ENCODE measurements around the gene VGLL4. TPM values are rescaled to one million over a fixed set of nuclear protein-coding genes. Genes with fewer than 3 reads are reported as not detected.

Gene VGLL4
- total RNA-seq, 1 donor from 2014 or later: 146 TPM

DNA sequence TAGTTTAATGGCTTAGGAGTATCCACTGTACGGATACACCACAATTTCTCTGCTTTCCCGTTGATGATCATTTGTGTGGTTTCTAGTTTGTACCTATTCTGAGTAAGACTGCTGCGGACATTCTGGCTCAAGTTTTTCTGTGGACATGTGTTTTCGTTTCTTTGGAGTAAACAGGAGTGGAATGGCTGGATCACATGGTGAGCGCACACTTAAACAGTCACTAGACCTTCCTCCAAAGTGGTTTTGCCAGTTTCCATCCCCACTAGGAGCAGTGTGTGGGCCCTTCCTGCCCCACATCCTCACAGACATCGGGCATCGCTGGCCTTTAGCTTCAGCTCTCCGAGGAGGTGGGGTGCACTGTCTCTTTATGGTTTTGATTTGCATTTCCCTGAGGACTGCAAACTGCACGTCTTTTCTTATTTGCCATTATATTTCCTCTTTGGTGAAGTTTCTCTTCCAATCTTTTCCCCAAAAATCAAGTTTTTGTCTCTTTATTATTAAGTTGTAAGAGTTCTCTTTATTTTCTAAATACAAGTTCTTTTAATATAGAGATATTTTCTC is 94.1 kb downstream of the VGLL4 start:
- TF ChIP-seq, protein P1, sequence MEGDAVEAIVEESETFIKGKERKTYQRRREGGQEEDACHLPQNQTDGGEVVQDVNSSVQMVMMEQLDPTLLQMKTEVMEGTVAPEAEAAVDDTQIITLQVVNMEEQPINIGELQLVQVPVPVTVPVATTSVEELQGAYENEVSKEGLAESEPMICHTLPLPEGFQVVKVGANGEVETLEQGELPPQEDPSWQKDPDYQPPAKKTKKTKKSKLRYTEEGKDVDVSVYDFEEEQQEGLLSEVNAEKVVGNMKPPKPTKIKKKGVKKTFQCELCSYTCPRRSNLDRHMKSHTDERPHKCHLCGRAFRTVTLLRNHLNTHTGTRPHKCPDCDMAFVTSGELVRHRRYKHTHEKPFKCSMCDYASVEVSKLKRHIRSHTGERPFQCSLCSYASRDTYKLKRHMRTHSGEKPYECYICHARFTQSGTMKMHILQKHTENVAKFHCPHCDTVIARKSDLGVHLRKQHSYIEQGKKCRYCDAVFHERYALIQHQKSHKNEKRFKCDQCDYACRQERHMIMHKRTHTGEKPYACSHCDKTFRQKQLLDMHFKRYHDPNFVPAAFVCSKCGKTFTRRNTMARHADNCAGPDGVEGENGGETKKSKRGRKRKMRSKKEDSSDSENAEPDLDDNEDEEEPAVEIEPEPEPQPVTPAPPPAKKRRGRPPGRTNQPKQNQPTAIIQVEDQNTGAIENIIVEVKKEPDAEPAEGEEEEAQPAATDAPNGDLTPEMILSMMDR (IDR thresholded peaks at IDR 0.05): no peak
- Histone ChIP-seq H3K4me1 (peaks cover 6 to 19% of the 10 kb centered on the region in 2 donors), H3K4me3 (no peak overlapping the region), H3K9me3 (no peaks in the 10 kb centered on the region), H3K27ac (peak overlapping the region in 1 of 2 donors; percentile 9), H3K27me3 (no peaks in the 10 kb centered on the region), H3K36me3 (no peaks in the 10 kb centered on the region)
- DNase-seq (ENCODE audit: low spot score in 2 of 2): no peak
- intact Hi-C loops (cut with DNase I): loop anchor here (5.0 kb wide), 1 partner anchor 32 kb away; no protein-coding TSS in a partner anchor

DNA sequence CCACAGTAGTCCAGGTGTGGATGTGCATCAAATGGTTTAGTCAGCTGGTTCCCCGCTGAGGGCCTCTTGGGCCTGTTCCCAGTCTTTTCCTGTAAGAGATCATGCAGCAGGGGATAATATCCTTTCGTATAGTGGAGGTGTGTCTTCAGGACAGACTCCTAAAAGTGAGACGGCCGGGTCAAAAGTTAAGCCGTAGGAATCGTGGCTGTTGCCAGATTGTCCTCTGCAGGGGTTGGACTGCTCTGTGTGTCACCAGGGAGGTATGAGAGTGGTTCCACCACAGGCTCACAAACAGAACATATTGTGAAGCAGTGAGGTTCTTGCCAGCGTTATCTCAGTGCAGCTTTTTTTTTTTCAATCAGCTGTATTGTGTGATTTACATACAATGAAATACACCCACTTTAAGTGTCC is 95.0 kb downstream of the VGLL4 start:
- Histone ChIP-seq H3K4me1 (peaks cover 4 to 20% of the 10 kb centered on the region in 2 donors), H3K27ac (peak overlapping the region in 1 of 2 donors; percentile 6), H3K36me3 (no peaks in the 10 kb centered on the region), H3K4me3 (no peak overlapping the region), H3K27me3 (no peaks in the 10 kb centered on the region), H3K9me3 (no peaks in the 10 kb centered on the region)
- peak in 1 of 2 donors; percentile 62 for DNase-seq (ENCODE audit: low spot score in 2 of 2)
- intact Hi-C loops (cut with DNase I): no loop called here
- TF ChIP-seq, protein P1 (IDR thresholded peaks at IDR 0.05): no peak

DNA sequence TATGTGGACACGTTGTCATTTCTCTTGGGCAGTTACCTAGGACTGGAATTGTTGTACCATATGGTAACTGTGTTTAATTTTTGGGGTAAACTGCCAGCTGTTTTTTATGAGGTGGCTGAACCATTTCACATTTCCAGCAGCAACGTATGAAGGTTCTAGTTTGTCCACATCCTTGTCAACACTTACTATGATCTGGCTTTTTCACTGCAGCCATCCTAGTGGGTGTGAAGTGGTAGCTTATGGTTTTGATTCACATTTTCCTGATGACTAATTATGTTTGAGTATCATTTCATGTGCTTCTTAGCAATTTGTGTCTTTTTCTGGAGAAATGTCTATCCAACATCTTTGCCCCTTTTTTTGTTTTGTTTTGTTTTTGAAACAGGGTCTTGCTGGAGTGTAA is 96.2 kb downstream of the VGLL4 start:
- Histone ChIP-seq H3K4me3 (no peak overlapping the region), H3K9me3 (no peaks in the 10 kb centered on the region), H3K27ac (no peak overlapping the region), H3K4me1 (peaks cover 0 to 19% of the 10 kb centered on the region in 2 donors), H3K36me3 (no peaks in the 10 kb centered on the region), H3K27me3 (no peaks in the 10 kb centered on the region)
- intact Hi-C loops (cut with DNase I): no loop called here
- TF ChIP-seq, protein P1 (IDR thresholded peaks at IDR 0.05): no peak
- DNase-seq (ENCODE audit: low spot score in 2 of 2): no peak

DNA sequence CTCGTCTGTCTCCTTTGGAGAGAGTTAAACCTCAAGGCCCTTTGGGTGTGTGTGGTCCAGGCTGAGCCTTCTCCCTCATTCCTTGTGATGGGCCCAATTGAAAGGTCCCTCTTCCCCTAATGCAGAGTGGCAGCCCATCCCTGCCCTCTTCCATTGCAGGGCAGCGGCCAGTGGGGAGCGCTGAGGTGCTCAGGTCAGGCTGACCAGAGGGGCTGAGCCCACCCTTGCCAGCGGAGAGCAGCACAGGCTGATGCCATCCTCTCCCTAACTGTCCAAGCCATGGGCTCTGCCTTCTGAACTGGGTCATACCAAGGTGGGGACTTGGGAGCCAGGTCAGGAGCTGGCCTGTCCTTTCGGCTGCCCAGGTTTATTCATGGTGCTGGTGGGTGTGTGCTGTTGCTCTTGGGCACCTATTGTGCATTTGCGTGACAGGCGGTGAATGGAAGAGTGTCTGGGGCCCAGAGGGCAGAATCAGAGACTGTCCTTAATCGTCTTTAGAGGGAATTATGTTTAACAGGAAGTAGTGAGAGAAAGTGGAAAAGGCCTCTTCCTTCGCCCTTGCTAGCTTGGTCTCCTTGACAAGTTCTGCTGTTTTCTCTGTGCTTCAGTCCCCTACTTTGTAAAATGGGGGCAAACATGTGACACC is 96.9 kb downstream of the VGLL4 start:
- Histone ChIP-seq H3K27ac (no peak overlapping the region), H3K4me3 (no peak overlapping the region), H3K4me1 (peaks cover 0 to 26% of the 10 kb centered on the region in 2 donors), H3K9me3 (no peaks in the 10 kb centered on the region), H3K36me3 (no peaks in the 10 kb centered on the region), H3K27me3 (no peaks in the 10 kb centered on the region)
- intact Hi-C loops (cut with DNase I): no loop called here
- TF ChIP-seq, protein P1 (IDR thresholded peaks at IDR 0.05): no peak
- DNase-seq (ENCODE audit: low spot score in 2 of 2): no peak

DNA sequence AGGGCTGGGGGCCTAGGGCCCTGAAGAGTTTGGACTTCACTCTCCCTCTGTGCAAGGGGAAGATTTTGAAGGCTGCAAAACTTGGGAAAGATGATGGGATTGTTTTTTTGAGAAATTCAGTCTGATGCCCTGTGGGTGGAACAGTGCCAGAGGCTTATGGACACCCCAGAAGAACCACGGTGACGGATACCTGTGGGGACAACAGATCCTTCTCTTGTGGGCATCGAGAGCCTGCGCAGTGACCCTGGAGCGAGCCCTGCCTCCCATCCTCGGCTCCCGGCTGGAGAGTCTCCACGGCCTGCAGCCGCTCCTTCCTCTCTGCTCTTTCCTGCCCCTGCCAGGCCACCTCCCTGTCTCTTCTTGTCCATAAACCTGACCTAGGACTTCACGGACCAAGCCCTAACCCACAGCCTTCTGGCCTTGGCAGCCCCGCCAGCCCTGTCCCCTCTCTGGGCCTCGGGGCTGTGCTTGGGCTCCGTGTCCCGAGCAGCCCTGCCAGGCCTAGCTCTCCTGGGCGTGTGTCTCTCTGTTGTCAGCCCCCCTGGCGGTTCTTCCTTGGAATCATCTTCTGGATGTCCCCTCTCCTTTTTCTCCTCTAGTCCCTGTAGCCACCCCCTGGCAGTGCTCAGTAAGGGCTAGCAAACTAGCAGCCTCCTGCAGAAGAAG is 98.4 kb downstream of the VGLL4 start:
- no peaks in the 10 kb centered on the region for H3K9me3 ChIP-seq
- no peaks in the 10 kb centered on the region for H3K27me3 ChIP-seq
- H3K36me3 ChIP-seq: no peaks in the 10 kb centered on the region
- DNase-seq (ENCODE audit: low spot score in 2 of 2): no peak
- no peak overlapping the region for H3K4me3 ChIP-seq
- peaks cover 0 to 32% of the 10 kb centered on the region in 2 donors for H3K4me1 ChIP-seq
- intact Hi-C loops (cut with DNase I): no loop called here
- TF ChIP-seq, protein P1 (IDR thresholded peaks at IDR 0.05): no peak
- peak overlapping the region; percentile 45 to 67 for H3K27ac ChIP-seq

Measured in ascending aorta (tissue), 2 donors.